GM12878 (cell line): Measurements from ENCODE around the gene ANKS1A. TPM values are rescaled to one million over a fixed set of nuclear protein-coding genes. Genes with fewer than 3 reads are reported as not detected.

Source experiments
- BRCA1 ChIP-seq: IDR thresholded peaks from 2 replicates; pipeline ENCODE4 v1.6.1; 2011; ENCODE audit warnings: low read depth, low read length, improper control_type of control experiment
- CHD2 ChIP-seq: IDR thresholded peaks from 2 replicates; pipeline ENCODE4 v1.6.1; 2011; ENCODE audit warnings: low read depth, low read length, improper control_type of control experiment, borderline replicate concordance
- E2F8 ChIP-seq: fragments of 450-650 bp; IDR thresholded peaks from 2 replicates; pipeline ENCODE4 v1.6.1; 2018; ENCODE audit warnings: mild to moderate bottlenecking, low read depth, moderate library complexity; ENCODE audit not compliant: partially characterized antibody
- EED ChIP-seq: sonication (generic); IDR thresholded peaks from 2 replicates; pipeline ENCODE4 v1.6.1; 2016; ENCODE audit warnings: antibody characterized with exemption, low read depth
- ESRRA ChIP-seq: IDR thresholded peaks from 2 replicates; pipeline ENCODE4 v1.6.1; 2012; ENCODE audit warnings: mild to moderate bottlenecking, low read length, improper control_type of control experiment
- IRF3 ChIP-seq: fragments of 450-650 bp; IDR thresholded peaks from 2 replicates; pipeline ENCODE4 v1.6.1; 2014; ENCODE audit warnings: mild to moderate bottlenecking
- MYC ChIP-seq: IDR thresholded peaks from 2 replicates; pipeline ENCODE4 v1.6.1; 2011; ENCODE audit warnings: mild to moderate bottlenecking, low read length, moderate library complexity, inconsistent platforms; ENCODE audit not compliant: insufficient read depth, insufficient replicate concordance, insufficient read length, severe bottlenecking
- NFYB ChIP-seq: IDR thresholded peaks from 2 replicates; pipeline ENCODE4 v1.6.1; 2011; ENCODE audit warnings: low read depth, mild to moderate bottlenecking, low read length, improper control_type of control experiment, moderate library complexity; ENCODE audit not compliant: insufficient read depth
- PML ChIP-seq: IDR thresholded peaks from 2 replicates; pipeline ENCODE4 v1.6.1; 2012; ENCODE audit warnings: low read length, inconsistent platforms
- SMC3 ChIP-seq: IDR thresholded peaks from 2 replicates; pipeline ENCODE4 v1.6.1; 2011; ENCODE audit warnings: low read length, improper control_type of control experiment, borderline replicate concordance
- SP1 ChIP-seq: IDR thresholded peaks from one replicate; pipeline ENCODE4 v1.6.1; 2011; ENCODE audit warnings: low read depth, low read length
- SREBF2 ChIP-seq: IDR thresholded peaks from 2 replicates; pipeline ENCODE4 v1.6.1; 2012; ENCODE audit warnings: mild to moderate bottlenecking, low read length
- polyA plus RNA-seq, 11 experiments: library from polyadenylated mRNA; depleted of rRNA in 4 of 11; unstranded in 6 of 11; stranded (reverse) in 5 of 11; fragments of >200 nt; fragmentation: Nextera tagmentation in 4 of 11; fragmentation: Illumina TruSeq in 1 of 11; extraction: Ambion mirVana in 4 of 11; extraction: Trizol in 1 of 11; gene quantifications; 1 replicate in 1 of 11; 2 replicates in 10 of 11; pipeline versions ENCODE4 v1.2.1 to v1.2.3, GENCODE V29; 2011 to 2016; ENCODE audit warnings: inconsistent platforms in 2 of 11, missing spikeins in 2 of 11, low read depth in 1 of 11
- total RNA-seq, 4 experiments: library from RNA; depleted of rRNA in 3 of 4; stranded (reverse); fragments of >200 nt in 3 of 4; fragmentation: Illumina TruSeq in 1 of 4; extraction: Trizol in 1 of 4; gene quantifications; 2 replicates each; pipeline versions ENCODE4 v1.2.1 to v1.2.3, GENCODE V29; 2013 to 2021
- TF ChIP-seq, protein P1 (sequence below): fragments of 450-650 bp; IDR thresholded peaks from 2 replicates; pipeline ENCODE4 v1.6.1; 2016; ENCODE audit warnings: mild to moderate bottlenecking

ANKS1A gene
- total and polyA plus RNA-seq, 10 of the 15 experiments (the other 5 are each of a cell fraction or from before 2014, with no cell fraction given) = 0.60 to 7.0 (median 3.0) TPM

DNA sequence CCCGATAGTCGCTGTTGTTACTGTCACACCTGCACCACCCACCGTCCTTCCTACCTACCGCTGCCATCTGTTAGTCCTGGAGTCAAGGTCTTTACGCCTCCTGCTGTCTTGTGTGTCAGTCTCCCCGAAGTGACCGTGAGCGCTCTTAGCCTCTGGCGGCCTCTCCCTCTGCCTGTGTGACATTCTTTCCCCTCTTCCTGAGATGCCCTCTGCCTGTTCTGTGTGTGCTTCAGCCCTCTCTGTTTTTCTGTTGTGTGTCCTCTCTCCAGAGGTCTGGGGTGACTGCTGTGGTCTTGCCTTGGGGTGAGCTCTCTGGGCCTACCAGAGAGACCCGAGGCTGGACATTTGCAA is 197.2 kb downstream of the ANKS1A start (continued):
- TF ChIP-seq E2F8 = no peak
- no peak for TF ChIP-seq PML
- TF ChIP-seq, protein P1, sequence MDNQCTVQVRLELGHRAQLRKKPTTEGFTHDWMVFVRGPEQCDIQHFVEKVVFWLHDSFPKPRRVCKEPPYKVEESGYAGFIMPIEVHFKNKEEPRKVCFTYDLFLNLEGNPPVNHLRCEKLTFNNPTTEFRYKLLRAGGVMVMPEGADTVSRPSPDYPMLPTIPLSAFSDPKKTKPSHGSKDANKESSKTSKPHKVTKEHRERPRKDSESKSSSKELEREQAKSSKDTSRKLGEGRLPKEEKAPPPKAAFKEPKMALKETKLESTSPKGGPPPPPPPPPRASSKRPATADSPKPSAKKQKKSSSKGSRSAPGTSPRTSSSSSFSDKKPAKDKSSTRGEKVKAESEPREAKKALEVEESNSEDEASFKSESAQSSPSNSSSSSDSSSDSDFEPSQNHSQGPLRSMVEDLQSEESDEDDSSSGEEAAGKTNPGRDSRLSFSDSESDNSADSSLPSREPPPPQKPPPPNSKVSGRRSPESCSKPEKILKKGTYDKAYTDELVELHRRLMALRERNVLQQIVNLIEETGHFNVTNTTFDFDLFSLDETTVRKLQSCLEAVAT = no peak
- no peak for TF ChIP-seq CHD2
- no peak for TF ChIP-seq IRF3
- no peak for TF ChIP-seq SP1
- TF ChIP-seq EED = no peak
- no peak for TF ChIP-seq ESRRA
- TF ChIP-seq NFYB = no peak
- no peak for TF ChIP-seq BRCA1
- TF ChIP-seq MYC = no peak
- no peak for TF ChIP-seq SMC3
- no peak for TF ChIP-seq SREBF2
